ENCODE data around the gene RARB.

Gene RARB

DNA sequence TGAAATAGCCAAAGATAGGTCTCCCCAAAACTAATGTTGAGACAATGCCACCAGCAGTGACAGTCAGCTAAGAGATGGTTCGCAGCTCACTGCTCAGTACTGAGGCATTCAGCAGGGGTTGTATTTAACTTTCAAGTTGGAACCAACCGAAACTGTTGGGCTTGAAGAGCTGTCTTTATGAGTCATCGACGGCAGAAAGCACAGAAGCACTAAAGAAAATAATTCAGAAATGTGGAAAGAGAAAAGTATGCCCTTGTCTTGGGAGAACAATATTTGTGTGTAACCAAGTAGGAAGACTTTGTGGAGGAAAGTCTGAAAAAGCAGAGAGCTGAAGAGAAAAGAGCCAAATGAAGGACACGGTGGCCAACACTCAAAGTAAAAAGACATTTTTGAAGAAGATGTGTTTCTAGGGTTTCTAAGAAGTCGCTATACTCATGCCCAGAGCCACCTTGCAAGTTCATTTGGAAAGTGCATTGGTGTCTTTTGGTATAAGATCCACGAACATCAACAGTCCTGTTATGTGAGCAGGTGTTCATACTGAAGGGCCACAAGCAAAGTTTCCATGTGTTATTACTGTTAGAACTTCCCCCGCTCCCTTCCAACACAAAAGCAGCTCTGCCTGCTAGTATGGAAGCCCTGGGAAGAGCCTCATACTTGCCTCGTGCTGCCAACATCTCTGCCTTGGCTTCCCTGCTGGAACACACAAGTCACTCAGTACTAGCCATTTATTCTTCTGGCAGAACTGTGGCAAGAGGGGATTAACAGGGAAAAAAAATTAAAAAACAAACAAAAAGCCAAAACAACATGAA, 4.1 kb upstream of the RARB start:
- DNase-seq (ENCODE audit: low read depth in 2 of 2): no peak

DNA sequence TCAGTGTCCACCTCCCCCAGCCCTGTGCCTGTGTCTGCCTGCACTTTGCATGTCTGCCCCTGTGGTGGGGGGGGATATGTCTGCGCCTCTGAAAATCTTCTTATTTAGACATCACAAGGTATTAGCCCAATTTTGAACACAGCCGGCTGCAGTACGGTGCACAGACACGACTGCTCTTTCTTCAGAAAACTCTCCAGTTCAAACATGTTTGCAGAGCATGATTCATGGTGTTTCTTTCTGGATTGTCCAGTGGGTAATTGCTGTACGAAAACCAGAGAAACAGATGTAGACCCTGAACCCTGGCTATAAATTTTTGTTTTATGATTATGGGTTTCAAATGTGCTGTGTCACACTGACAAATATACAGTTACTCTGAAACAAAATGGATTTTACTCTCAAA, 3.4 kb upstream of the RARB start:
- no peak for DNase-seq (ENCODE audit: low read depth in 2 of 2)

DNA sequence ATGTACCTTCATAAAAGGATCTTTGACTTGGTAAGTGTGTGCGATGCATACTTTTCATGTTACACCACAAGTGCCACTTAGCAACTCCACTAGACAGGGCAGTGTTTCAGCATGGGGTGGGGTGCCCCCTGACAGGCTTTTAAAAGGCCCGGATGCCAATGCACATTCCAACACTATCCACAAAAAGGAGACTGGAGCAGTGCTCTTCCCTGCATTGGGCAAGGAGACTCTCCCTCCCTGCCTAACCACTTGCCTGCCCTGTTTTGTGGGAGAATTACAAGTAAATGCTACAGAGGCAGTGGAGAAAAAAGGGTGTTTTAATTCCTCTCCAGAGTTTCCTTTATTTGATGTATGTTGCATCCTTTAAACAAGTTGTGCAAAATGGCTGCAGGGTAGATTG, 1.7 kb upstream of the RARB start:
- no peak for DNase-seq (ENCODE audit: low read depth in 2 of 2)

- no peak for DNase-seq (ENCODE audit: low read depth in 2 of 2)
These were observed 908 bp upstream of the RARB start for GRCh38 chr3:25427155-25427554.

DNA sequence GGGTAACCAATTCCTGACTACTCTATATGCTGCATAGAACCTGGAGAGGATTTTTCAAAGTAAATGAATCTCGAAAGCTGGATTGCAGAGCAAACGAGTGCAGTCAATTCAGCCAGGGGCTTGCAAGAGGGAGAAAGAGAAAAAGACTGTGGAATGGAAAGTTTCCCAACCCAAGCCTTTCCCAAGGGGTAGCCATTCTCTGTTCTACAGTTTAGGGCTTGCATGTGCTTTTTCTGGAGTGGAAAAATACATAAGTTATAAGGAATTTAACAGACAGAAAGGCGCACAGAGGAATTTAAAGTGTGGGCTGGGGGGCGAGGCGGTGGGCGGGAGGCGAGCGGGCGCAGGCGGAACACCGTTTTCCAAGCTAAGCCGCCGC, 511 bp upstream of the RARB start:
- no peak for DNase-seq (ENCODE audit: low read depth in 2 of 2)

DNA sequence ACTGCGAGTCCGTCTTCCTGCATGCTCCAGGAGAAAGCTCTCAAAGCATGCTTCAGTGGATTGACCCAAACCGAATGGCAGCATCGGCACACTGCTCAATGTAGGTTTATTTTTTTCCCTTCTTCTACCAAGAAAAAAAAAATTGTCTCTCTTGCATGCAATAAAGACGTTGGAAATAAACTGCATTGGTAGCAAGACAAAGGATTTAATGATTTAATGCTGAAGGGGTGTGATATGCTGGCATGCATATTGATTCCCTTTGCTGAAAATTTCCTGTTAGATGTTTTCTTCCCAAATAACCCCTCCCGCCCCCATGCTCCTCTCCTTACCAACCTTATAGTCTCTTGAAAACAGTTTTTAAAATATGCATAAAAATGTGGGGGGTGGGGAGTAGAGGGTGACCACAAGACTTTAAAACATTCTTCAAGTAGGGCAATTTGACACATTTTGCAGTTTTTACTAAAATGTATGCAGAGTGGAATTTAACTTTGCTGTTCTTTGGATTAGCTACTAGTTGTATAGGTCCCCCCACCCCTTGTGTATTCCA, 799 bp downstream of the RARB start:
- DNase-seq (ENCODE audit: low read depth in 2 of 2): no peak

DNA sequence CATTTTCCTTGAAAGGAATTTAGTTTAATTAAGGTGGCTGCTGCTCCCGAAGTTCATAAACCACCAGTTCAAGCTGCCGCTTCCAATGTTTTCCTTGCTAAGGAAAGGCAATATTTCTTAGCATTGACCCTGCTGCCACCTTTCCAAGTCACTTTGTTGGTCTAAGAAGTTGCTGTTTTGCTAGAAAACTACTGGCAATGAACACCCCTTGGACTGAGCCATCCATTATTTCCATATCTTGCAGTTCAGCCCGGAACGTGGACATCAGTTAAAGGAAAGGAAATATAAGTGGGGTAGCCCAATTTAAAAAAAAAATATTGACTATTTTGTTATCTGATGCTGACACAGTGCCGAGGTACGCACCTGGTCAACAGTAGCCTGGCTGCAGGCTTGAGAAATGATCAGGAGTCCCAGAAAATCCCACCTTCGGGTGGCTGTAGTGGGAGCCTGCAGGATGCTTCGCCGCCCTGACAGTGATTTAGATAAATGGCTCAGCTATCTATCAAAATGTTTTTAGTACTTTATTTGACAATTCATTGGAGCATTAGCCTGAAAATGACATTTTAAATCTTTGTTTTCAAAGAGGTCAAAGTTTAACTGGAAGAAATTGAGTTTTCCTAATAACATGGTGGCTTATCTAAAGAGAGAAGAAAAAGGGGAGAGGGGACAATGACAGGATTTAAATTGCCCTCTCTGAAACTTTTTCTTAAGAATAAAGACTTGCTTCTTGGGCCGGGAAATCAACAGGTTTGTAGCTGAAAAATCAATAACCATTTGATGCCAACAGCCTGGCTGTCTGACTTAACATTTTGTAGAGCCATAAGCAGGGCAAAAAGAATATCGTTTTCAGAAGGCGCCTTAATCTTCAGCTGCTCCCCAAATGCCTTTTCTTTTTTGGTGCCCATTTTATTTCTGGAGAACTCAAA, 1.6 kb downstream of the RARB start:
- DNase-seq (ENCODE audit: low read depth in 2 of 2): no peak

DNA sequence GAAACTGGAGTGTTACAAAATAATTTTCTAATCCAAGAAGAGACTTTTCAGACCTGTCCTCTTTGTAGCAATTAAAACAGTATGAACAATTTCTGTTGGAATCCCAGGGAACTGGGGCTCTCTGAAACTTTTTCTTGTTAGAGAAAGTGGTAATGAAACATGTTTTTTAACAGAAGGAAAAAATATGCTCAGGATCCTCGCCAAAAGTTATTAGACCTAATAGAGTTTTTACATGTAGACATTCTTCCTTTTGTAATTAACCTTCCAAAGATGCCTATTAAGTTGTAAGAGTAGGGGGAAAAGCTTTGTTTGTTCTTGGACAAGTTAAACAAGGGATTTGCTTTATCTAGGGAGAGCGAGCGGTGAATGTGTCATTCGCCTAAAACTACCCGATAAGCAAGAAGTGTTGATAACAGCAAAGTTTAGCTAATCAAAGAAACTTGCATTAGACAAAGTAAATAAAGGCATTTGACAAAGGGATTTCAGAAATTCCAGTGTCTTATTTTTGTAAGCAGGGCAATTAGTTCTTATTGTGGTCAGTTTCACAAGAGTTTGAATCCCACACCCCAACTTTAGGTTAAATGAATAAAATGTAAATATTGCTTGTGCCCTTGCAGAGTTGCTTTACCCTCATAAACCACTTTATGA, 2.3 kb downstream of the RARB start:
- no peak for DNase-seq (ENCODE audit: low read depth in 2 of 2)

DNA sequence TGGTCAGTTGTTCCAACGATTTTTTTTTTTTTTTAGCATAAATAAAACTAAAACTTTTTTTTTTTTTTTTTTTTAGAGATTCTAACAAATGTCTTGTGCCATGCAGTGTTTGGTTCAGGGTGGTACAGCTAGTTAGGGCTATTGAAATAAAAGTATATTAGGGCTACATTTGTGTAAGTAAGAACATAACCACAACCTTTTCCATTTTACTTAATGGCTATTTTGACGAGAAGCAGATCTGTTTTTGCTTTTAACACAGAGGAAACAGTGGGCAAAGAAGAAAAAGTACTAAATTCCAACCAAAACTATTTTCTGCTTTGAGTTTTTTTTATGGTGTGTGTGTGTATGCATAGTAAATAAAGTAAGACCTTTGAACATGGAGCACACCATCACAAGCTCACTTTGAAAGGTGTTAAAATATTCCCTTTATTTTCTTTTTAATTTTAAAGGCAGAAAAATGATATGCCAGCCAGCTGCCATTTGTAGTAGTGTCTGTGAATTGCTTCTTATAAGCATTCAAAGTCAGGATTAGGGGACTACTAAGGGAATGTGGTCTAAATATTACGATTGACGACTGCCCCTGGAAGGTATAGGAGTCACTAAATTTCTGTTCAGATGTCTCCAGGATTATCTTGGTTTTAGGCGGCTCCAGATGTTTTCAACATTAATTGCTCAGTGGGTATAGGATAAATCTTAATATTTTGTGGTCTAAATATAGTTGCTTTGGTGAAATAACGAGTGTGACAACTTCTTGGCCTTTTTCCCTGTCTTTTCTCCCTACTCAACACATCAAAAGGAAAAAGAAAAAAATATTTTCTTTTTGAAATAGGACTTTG, 3.1 kb downstream of the RARB start:
- no peak for DNase-seq (ENCODE audit: low read depth in 2 of 2)

DNA sequence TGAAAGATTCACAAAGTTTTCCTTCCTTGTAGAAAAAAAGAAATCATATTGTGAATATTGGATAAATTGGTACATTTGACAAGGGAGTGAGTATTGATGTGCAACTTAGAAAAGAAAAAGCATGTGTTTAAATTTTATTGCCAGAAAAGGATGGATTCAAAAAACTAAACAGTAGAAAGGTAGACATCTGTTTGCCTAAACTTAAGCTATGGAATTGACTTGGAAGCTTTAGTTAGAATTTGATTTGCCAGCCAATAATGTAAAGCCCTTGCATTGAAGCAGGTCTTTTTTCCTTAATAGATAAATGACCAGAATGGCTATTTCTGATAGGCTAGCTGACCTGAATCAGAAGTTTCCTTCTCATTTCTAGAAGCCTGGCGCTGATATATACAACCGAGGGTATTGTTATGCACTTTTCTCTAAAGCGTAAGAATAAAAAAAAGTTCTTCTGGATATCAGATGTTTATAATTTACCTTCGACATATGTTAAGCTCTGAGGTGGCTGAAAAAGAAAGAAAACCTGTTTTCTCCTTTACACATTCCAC, 4.2 kb downstream of the RARB start:
- no peak for DNase-seq (ENCODE audit: low read depth in 2 of 2)

DNA sequence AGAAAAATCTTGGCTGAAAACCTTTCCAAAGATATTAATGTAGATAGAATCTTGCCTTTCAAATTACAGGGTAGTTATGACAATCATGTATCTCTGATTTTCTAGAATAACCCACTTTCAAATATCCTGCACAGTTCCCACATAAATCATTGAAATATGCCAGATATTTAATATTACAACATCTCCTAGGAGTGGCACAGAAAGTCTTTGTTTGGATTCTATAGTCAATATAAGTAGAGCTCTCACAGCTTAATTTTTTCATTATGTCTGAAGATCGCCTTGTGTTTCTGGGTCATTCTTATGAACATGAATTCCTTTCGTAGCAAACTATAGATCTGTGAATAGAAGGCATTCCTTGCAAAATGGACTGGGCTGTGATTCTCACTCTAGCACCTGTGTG, 5.0 kb downstream of the RARB start:
- DNase-seq (ENCODE audit: low read depth in 2 of 2): no peak

DNA sequence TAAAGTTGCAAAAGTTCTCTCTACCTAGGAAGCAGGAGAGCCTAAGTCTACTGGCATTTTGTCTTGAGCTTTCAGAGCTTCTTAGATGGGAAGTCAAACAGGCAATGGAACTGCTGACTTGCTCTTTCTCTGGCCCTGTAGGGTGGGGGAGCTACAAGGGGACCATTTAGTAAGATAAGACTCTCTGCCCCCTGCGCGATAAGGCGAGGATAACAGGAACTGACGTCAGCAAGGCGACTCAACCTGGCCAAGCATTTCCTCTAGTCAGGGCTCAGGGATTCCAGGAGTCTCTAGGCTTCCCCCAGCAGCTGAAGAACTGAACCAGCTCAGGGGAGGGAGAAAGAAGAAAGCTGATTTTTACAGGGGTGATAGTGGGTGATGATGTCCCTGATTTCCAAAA, 5.8 kb downstream of the RARB start:
- DNase-seq (ENCODE audit: low read depth in 2 of 2): no peak

GRCh38 chr3:25437953-25438352, 9.9 kb downstream of the RARB start:
- no peak for DNase-seq (ENCODE audit: low read depth in 2 of 2)

- no peak for DNase-seq (ENCODE audit: low read depth in 2 of 2)
These were observed 10.9 kb downstream of the RARB start for GRCh38 chr3:25438791-25439555.

DNA sequence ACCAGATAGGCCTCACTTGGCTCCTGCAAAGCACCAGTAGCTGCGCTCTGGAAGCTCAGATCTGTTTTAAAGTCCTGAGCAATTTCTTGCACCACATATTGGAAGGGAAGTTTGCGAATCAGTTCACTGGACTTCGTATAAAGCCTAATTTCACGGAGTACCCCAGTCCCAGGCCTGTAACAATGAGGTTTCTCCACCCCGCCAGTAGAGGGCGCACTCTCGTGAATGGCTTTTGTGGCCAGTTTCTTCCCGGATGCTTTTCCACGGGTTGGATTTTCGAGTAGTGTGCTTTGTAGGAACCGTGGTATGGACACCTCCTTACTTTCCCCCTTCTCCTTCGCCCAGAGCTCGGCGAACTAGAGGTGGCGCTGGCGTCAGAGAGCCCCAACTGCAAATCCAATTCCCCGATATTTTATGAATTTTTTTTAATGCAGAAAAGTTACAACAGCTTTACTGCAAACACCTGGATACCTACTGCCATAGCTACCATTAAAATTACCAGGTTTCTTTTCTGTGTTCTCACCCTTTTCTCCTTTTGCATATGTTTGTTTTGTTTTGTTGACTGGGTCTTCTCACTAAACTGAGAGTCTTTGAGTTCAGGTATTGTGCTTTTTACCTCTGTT, 13.3 kb downstream of the RARB start:
- DNase-seq (ENCODE audit: low read depth in 2 of 2): no peak

DNA sequence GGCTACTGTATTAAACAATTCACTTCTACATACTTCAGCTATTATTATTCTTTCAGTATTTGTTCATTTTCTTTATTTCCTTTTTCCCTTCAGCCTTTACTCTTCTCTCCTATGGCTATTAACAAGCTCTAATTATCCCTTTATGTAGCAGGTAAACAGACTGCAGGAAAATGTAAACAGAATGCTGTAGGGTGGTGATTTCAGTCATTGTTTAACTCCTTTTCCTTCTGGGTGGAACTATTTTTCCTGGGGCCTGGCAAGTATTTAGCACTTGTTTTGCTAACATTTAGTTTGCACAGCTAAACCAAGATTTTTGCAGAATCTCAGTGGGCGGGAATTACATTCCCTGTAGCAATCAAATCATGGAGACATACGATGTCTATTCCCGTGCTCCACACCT, 14.4 kb downstream of the RARB start:
- no peak for DNase-seq (ENCODE audit: low read depth in 2 of 2)

GRCh38 chr3:25444273-25444672, 16.2 kb downstream of the RARB start:
- no peak for DNase-seq (ENCODE audit: low read depth in 2 of 2)

DNA sequence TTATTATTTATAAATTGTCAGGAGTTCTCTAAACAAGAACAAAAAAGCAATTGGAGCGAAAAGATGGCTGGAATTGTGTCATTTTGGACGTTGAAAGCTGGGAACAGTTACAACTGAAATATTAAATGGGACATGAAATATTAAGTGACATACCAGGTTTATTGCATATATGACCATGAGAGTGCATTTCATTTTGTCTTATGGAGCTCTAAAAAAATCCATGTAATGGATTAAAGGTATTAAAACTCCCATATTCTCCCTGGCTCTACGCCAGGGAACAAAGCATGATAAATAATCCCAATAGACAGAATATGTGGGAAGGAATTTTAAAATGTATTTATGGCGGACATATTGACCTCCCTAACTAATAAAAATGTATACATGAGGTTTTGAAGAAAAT, 17.7 kb downstream of the RARB start:
- no peak for DNase-seq (ENCODE audit: low read depth in 2 of 2)

DNA sequence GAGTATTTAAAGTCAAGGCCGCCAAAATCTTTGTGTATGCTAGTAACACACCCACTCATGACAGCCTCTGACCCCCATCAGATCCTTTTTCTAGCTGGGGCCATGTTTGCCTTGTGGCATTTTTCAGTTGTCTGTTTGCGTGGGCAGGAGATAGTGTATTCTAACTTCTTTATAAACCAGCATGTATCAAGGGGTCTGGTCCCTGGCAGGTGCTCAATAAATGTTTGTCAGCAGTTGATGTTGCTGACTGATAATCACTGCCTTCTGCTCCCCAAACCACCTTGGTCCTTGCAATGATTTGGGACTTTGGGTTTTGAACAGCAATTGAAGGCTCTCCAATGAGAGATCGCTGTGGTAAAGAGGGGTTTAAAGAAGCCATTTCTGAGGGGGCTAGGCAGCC, 19.2 kb downstream of the RARB start:
- no peak for DNase-seq (ENCODE audit: low read depth in 2 of 2)

DNA sequence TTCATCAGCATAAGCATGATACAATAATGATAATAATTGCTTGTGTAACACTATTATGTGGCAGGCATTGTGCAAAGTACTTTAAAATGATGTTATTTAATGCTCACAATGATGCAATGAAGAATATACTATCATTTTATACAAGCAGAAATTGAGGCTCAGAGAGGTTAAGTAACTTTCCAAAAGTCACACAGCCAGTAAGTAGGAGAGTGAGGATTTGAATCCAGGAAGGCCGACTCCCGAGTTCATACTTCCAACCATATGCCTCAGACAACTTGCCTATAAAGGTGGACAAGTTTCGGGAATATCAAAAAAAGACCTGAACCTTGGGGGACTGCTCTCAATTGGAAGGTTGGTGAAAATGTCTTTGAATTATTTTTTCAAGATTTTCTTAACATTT, 19.9 kb downstream of the RARB start:
- DNase-seq (ENCODE audit: low read depth in 2 of 2): no peak
